ENCODE data around the gene ALPK1. TPM values are rescaled to one million over a fixed set of nuclear protein-coding genes. Genes with fewer than 3 reads are reported as not detected.
"Not testable (repeated sequence)": the region's sequence is repeated elsewhere in the genome, so short reads cannot be mapped to it uniquely, and the experiment has no call there.

ALPK1 gene
- total and polyA plus RNA-seq, 4 experiments from 2014 or later = 3.9 to 18.6 (median 10.2) TPM

DNA sequence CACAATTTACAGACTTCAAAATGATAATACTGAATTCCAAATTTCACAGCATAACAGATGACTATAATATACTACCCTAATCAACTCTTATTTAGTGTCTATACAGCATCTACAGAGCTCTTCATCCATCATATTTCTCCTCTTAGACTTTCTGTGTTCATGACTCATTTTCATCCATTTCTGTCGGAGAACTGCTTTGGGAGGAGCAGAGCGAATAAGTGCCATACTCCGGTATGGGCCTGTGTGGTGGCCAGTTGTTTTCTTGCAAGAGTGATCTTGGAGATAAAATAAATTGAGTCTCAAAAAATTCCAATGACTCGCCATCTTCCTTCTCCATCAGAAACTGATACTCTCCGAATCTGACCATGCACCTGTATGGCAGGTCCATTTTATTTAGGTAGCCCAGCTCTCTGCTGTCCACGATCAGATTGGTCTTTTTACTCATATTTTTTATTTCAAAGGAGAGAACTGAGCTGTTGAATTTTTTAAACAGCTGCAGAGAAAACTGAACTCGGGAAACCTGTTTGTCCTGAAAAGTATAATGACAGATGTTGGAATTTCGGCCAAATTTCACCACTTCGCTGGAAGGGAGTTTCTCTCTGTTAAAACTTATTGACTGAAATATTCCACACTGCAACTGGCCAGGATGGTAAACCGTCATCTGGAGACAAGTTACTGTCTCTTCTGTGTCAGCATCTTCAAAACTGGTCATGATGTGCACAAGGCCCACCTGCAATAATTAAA is 19.3 kb upstream of the ALPK1 start:
- no peak for DNase-seq
- Histone ChIP-seq H3K27ac (ENCODE audit: low read depth, low read length) (no peak overlapping the region), H3K36me3 (ENCODE audit: insufficient read depth, low read length) (no peaks in the 10 kb centered on the region), H3K4me3 (ENCODE audit: low read length in 2 of 2) (no peak overlapping the region), H3K27me3 (ENCODE audit: insufficient read depth, low read length) (no peaks in the 10 kb centered on the region), H3K9me3 (ENCODE audit: control insufficient read depth in 1 of 2, low read length in 2 of 2) (no peaks in the 10 kb centered on the region), H3K4me1 (ENCODE audit: insufficient read depth, low read length) (peaks cover 50% of the 10 kb centered on the region)
- ChIA-PET CTCF (ENCODE audit: partially characterized antibody) (interaction anchor here (1.4 kb wide), 1 partner anchor 43 kb away, joined by 3 read pairs; no protein-coding TSS in a partner anchor), POLR2A (ENCODE audit: partially characterized antibody) (no interaction called here)
- Mint-ChIP-seq H3K4me1 (peaks cover 36 to 83% (median 61%) of the 10 kb centered on the region in 4 donors), H3K27me3 (no peaks in the 10 kb centered on the region), H3K27ac (peak overlapping the region in 6 of 7 donors; percentile 55 to 92 (median 80)), H3K36me3 (peaks cover 36 to 47% of the 10 kb centered on the region in 2 donors), H3K4me3 (no peak overlapping the region), H3K9me3 (peaks cover 0 to 5% (median 0%) of the 10 kb centered on the region in 8 donors)
- intact Hi-C loops (cut with micrococcal nuclease) = no loop called here

DNA sequence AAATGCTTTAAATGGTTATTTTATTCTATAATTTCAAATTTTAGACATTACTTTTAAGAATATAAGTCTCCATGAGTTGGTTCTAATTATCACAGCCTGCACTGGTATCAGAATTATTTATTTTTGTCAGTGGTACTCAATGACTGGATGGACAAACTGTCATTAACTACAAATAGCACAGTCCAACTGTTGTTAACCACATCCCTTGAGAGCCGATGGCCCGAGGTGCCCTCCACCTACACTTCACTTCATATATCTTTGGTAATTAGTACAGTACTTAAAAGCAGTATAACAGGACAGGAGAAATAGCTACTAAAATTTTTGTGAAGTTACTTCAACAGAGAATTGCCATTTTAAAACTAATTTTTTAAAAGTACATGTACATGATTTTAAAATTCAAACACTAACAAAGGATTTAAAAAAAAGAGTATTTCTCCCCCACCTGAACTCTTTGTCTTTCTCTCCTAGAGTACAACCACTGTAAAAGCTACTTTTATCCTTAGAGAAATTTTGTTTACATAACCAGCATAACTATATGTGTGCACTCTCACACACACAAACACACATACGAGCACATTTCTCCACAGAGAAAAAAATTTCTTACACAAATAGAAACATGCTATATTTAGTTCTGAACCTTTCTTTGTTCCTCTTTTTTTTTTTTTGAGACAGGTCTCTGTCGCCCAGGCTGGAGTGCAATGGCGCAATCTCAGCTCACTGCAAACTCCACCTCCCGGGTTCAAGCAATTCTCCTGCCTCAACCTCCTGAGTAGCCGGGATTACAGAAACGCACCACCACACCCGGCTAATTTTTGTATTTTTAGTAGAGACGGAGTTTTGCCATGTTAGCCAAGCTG is 17.9 kb upstream of the ALPK1 start:
- POLR2A ChIA-PET (ENCODE audit: partially characterized antibody) = no interaction called here
- H3K27ac ChIP-seq (ENCODE audit: low read depth, low read length) = no peak overlapping the region
- H3K27me3 ChIP-seq (ENCODE audit: insufficient read depth, low read length) = no peaks in the 10 kb centered on the region
- intact Hi-C loops (cut with micrococcal nuclease) = no loop called here
- Mint-ChIP-seq H3K9me3 (peaks cover 0 to 7% (median 0%) of the 10 kb centered on the region in 8 donors), H3K36me3 (peaks cover 36 to 52% of the 10 kb centered on the region in 2 donors), H3K4me1 (peaks cover 43 to 84% (median 63%) of the 10 kb centered on the region in 4 donors), H3K4me3 (peak overlapping the region in 7 of 8 donors; percentile 0 to 79 (median 60)), H3K27me3 (no peaks in the 10 kb centered on the region), H3K27ac (peak overlapping the region in 6 of 7 donors; percentile 67 to 92 (median 90))
- CTCF ChIA-PET (ENCODE audit: partially characterized antibody) = interaction anchor here (1.2 to 1.8 kb wide), 3 partner anchors 7 to 43 kb away, joined by 3 to 5 read pairs (median 3); no protein-coding TSS in a partner anchor
- peak overlapping the region in 1 of 2 donors; percentile 21 for H3K4me3 ChIP-seq (ENCODE audit: low read length in 2 of 2)
- no peaks in the 10 kb centered on the region for H3K9me3 ChIP-seq (ENCODE audit: control insufficient read depth in 1 of 2, low read length in 2 of 2)
- H3K36me3 ChIP-seq (ENCODE audit: insufficient read depth, low read length) = no peaks in the 10 kb centered on the region
- H3K4me1 ChIP-seq (ENCODE audit: insufficient read depth, low read length) = peaks cover 64% of the 10 kb centered on the region
- DNase-seq = no peak

DNA sequence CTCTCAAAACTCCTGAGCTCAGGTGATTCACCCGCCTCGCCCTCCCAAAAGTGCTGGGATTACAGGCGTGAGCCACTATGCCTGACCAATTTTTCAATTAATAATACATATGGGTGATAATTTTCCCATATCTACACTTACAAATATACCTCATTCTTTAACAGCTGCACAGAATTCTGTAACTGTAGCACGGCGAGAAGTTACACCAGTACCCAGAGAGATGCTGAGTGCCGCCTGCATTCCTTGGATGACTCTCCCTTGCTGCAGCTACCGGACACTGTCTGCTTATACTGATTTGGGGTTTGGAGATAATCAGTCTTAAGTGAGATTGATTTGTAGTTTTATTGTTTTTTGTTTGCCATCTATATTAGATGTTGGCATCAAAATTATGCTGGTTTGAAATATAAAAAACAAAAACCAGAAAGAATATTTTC is 17.3 kb upstream of the ALPK1 start:
- no peaks in the 10 kb centered on the region for H3K9me3 ChIP-seq (ENCODE audit: control insufficient read depth in 1 of 2, low read length in 2 of 2)
- peaks cover 0 to 7% (median 0%) of the 10 kb centered on the region in 8 donors for H3K9me3 Mint-ChIP-seq
- H3K4me1 ChIP-seq (ENCODE audit: insufficient read depth, low read length) = peaks cover 66% of the 10 kb centered on the region
- peak overlapping the region in 6 of 8 donors; percentile 40 to 79 (median 55) for H3K4me3 Mint-ChIP-seq
- no peaks in the 10 kb centered on the region for H3K36me3 ChIP-seq (ENCODE audit: insufficient read depth, low read length)
- CTCF ChIA-PET (ENCODE audit: partially characterized antibody) = interaction anchor here (0.7 to 1.8 kb wide), 4 partner anchors 8 to 43 kb away, joined by 3 to 6 read pairs (median 4); no protein-coding TSS in a partner anchor
- no peak overlapping the region for H3K27ac ChIP-seq (ENCODE audit: low read depth, low read length)
- peaks cover 36 to 54% of the 10 kb centered on the region in 2 donors for H3K36me3 Mint-ChIP-seq
- intact Hi-C loops (cut with micrococcal nuclease) = no loop called here
- H3K4me1 Mint-ChIP-seq = peaks cover 46 to 88% (median 65%) of the 10 kb centered on the region in 4 donors
- POLR2A ChIA-PET (ENCODE audit: partially characterized antibody) = no interaction called here
- no peak for DNase-seq
- H3K27ac Mint-ChIP-seq = peak overlapping the region in 5 of 7 donors; percentile 35 to 92 (median 69)
- H3K4me3 ChIP-seq (ENCODE audit: low read length in 2 of 2) = peak overlapping the region in 1 of 2 donors; percentile 21
- no peaks in the 10 kb centered on the region for H3K27me3 ChIP-seq (ENCODE audit: insufficient read depth, low read length)
- H3K27me3 Mint-ChIP-seq = no peaks in the 10 kb centered on the region

DNA sequence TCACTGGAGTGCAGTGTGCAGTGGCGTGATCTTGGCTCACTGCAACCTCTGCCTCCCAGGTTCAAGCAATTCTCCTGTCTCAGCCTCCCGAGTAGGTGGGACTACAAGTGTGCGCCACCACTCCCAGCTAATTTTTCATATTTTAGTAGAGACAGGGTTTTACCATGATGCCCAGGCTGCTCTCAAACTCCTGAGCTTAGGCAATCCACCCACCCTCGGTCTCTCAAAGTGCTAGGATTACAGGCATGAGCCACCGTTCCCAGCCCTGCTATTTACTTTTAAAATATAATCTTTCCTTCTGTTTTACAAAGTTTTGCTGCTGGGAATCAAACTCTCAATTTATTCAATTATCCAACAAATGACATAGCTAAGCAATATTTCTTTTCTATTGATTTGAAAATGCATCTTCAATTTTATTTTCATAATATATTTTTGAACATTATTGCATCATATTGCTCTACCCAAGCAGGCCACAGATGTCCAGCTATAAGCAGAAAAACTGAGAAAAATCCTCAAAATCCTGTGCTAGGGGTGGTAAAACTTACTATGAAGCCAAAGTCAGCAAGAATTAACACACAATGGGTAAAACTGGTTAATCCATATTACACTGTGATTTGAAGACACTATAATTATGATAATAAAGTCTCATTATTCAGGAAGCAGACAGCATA is 16.6 kb upstream of the ALPK1 start:
- intact Hi-C loops (cut with micrococcal nuclease) = no loop called here
- Histone ChIP-seq H3K27ac (ENCODE audit: low read depth, low read length) (no peak overlapping the region), H3K36me3 (ENCODE audit: insufficient read depth, low read length) (no peaks in the 10 kb centered on the region), H3K27me3 (ENCODE audit: insufficient read depth, low read length) (no peaks in the 10 kb centered on the region), H3K4me1 (ENCODE audit: insufficient read depth, low read length) (peaks cover 66% of the 10 kb centered on the region), H3K4me3 (ENCODE audit: low read length in 2 of 2) (no peak overlapping the region), H3K9me3 (ENCODE audit: control insufficient read depth in 1 of 2, low read length in 2 of 2) (no peaks in the 10 kb centered on the region)
- Mint-ChIP-seq H3K27ac (peak overlapping the region in 6 of 7 donors; percentile 8 to 92 (median 36)), H3K4me3 (peak overlapping the region in 6 of 8 donors; percentile 1 to 85 (median 37)), H3K9me3 (peaks cover 0 to 7% (median 0%) of the 10 kb centered on the region in 8 donors), H3K36me3 (peaks cover 32 to 51% of the 10 kb centered on the region in 2 donors), H3K27me3 (no peaks in the 10 kb centered on the region), H3K4me1 (peaks cover 43 to 92% (median 63%) of the 10 kb centered on the region in 4 donors)
- DNase-seq = no peak
- CTCF ChIA-PET (ENCODE audit: partially characterized antibody) = interaction anchor here (0.7 to 1.8 kb wide), 7 partner anchors 9 to 178 kb away, joined by 3 to 6 read pairs (median 3); no protein-coding TSS in a partner anchor
- POLR2A ChIA-PET (ENCODE audit: partially characterized antibody) = interaction anchor here (1.2 to 1.5 kb wide), 2 partner anchors 42 to 49 kb away, joined by 3 to 5 read pairs; partner anchors contain the start of gene AP1AR

DNA sequence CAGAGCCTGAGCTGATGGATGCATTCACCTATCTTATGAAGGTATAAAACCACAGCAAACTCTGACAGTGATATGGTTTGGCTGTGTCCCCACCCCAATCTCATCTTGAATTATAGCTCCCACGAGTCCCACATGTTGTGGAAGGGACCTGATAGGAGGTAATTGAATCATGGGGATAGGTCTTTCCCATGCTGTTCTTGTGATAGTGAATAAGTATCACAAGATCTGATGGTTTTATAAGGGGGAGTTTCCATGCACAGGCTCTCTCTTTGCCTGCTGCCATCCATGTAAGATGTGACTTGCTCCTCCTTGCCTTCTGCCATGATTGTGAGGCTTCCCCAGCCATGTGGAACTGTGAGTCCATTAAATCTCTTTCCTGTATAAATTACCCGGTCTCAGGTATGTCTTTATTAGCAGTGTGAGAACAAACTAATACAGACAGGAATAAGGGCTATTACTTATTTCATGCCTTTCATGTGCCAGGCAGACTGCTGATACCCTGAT is 15.2 kb upstream of the ALPK1 start:
- H3K27ac ChIP-seq (ENCODE audit: low read depth, low read length) = peak overlapping the region; percentile 13
- not testable (repeated sequence) for H3K4me3 ChIP-seq (ENCODE audit: low read length in 2 of 2)

More for the DNA sequence above, 15.2 kb upstream of the ALPK1 start:
- ChIA-PET CTCF (ENCODE audit: partially characterized antibody) (interaction anchor here (1.2 to 1.3 kb wide), 2 partner anchors 45 to 67 kb away, joined by 3 read pairs; no protein-coding TSS in a partner anchor), POLR2A (ENCODE audit: partially characterized antibody) (interaction anchor here (1.5 kb wide), 1 partner anchor 50 kb away, joined by 3 read pairs; the partner anchor contains the start of gene AP1AR)
- H3K27me3 ChIP-seq (ENCODE audit: insufficient read depth, low read length); H3K27me3 Mint-ChIP-seq; H3K9me3 ChIP-seq (ENCODE audit: control insufficient read depth in 1 of 2, low read length in 2 of 2); intact Hi-C loops (cut with micrococcal nuclease); DNase-seq; H3K36me3 ChIP-seq (ENCODE audit: insufficient read depth, low read length): not testable (repeated sequence)
- Mint-ChIP-seq H3K27ac (peak overlapping the region; percentile 59 to 92 (median 80)), H3K36me3 (peaks cover 23 to 46% of the 10 kb centered on the region in 2 donors), H3K9me3 (peaks cover 0 to 10% (median 0%) of the 10 kb centered on the region in 8 donors), H3K4me3 (peak overlapping the region in 4 of 8 donors; percentile 30 to 96 (median 82)), H3K4me1 (peaks cover 46 to 95% (median 67%) of the 10 kb centered on the region in 4 donors)
- H3K4me1 ChIP-seq (ENCODE audit: insufficient read depth, low read length) = peaks cover 76% of the 10 kb centered on the region
